ACC112 (cell line): Measurements from ENCODE around the gene CXCL13.
"Not testable (repeated sequence)": the region's sequence is repeated elsewhere in the genome, so short reads cannot be mapped to it uniquely, and the experiment has no call there.

Experiments
- H2AFZ ChIP-seq: fragments of 200-600 bp; sonication (generic); one replicate; pipeline ENCODE4 v1.6.0; 2017; ENCODE audit warnings: antibody characterized with exemption, low read length; ENCODE audit not compliant: unreplicated experiment
- H3K27ac ChIP-seq: fragments of 200-600 bp; sonication (generic); 2 replicates; pipeline ENCODE4 v1.5.1; 2014; ENCODE audit warnings: low read depth, mild to moderate bottlenecking, antibody characterized with exemption, low read length, moderate library complexity
- H3K27me3 ChIP-seq: fragments of 200-600 bp; sonication (generic); 2 replicates; pipeline ENCODE4 v1.6.1; 2014; ENCODE audit warnings: mild to moderate bottlenecking, antibody characterized with exemption, low read length, moderate library complexity, mixed read lengths; ENCODE audit not compliant: insufficient read depth
- H3K36me3 ChIP-seq: fragments of 200-600 bp; sonication (generic); 2 replicates; pipeline ENCODE4 v1.6.1; 2016; ENCODE audit warnings: mild to moderate bottlenecking, antibody characterized with exemption, low read length, moderate library complexity, mixed read lengths; ENCODE audit not compliant: insufficient read depth
- H3K4me1 ChIP-seq: fragments of 200-600 bp; sonication (generic); one replicate; pipeline ENCODE4 v1.6.1; 2016; ENCODE audit warnings: low read length, mixed read lengths; ENCODE audit not compliant: insufficient read depth, unreplicated experiment, control insufficient read depth
- H3K4me3 ChIP-seq: fragments of 200-600 bp; sonication (generic); 2 replicates; pipeline ENCODE4 v1.5.1; 2014; ENCODE audit warnings: mild to moderate bottlenecking, low read depth, low read length
- H3K79me2 ChIP-seq: fragments of 200-600 bp; sonication (generic); one replicate; pipeline ENCODE4 v1.6.0; 2016; ENCODE audit warnings: low read length; ENCODE audit not compliant: control insufficient read depth, unreplicated experiment, insufficient read depth

Gene CXCL13, protein sequence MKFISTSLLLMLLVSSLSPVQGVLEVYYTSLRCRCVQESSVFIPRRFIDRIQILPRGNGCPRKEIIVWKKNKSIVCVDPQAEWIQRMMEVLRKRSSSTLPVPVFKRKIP

DNA sequence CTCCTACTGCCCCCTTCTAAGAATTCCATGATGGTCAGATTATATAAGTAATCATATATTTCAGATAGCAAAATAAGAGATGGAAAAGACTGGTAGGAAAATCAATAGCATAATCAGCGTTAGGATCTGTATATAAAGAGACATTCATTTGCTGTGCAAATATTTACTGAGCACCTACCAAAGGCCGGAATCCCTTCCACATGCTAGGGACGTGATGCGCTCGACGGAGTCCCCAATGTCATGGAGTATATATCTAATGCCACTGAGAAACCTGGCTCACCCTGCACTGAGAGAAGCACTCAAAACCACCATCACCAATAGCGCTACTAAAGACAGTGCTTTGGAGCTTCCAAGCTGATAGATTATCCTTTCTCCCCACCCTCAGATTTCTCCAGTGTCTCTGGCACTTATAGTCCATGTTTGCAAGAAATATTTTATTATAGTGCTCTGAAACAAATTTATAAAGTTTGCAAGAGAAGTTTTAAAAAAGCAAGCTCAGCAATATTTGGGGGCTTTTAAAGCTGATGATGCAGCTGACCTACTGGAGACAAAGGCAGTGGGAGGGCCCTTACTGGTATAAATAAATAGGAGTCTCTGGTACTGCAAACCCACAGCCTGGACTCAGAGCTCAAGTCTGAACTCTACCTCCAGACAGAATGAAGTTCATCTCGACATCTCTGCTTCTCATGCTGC lies at the start of gene CXCL13:
Gene CXCL13 (plus strand): TSS at position 611 of the 693 bp plus-strand sequence. CDS start 46 bp downstream, at position 657.
- no peak within 1 kb of the TSS for H3K27ac ChIP-seq
- H3K4me1 ChIP-seq = no peaks in the 10 kb centered on the region
- H3K4me3 ChIP-seq = no peak within 1 kb of the TSS
- H2AFZ ChIP-seq = no peak within 1 kb of the TSS
- no peaks in the 10 kb centered on the region for H3K79me2 ChIP-seq
- no peaks in the 10 kb centered on the region for H3K36me3 ChIP-seq
- peaks cover 46% of the 10 kb centered on the region for H3K27me3 ChIP-seq

DNA sequence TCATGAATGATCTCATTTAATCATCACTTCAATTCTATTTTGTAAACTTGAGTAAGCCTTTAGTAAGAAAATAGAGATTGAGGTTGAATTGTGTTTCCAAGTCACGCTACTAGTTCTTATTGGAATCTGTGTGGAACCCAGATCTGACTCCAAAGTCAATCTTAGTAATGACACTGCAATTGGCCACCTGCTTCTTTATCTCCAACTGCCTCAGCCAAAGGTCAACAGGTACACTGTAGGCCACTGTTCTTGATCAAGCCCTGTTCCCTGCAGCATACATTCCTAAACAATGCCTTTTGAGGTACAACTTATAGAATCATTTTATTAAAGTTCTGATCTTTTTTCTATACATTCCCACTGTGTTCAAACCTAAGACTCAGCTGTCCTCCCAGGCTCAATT lies 45.5 kb upstream of the CXCL13 start:
- Histone ChIP-seq H3K79me2 (no peaks in the 10 kb centered on the region), H2AFZ (no peak overlapping the region), H3K4me1 (peaks cover 12% of the 10 kb centered on the region), H3K4me3 (no peak overlapping the region), H3K27me3 (no peaks in the 10 kb centered on the region), H3K36me3 (no peaks in the 10 kb centered on the region), H3K27ac (no peak overlapping the region)

DNA sequence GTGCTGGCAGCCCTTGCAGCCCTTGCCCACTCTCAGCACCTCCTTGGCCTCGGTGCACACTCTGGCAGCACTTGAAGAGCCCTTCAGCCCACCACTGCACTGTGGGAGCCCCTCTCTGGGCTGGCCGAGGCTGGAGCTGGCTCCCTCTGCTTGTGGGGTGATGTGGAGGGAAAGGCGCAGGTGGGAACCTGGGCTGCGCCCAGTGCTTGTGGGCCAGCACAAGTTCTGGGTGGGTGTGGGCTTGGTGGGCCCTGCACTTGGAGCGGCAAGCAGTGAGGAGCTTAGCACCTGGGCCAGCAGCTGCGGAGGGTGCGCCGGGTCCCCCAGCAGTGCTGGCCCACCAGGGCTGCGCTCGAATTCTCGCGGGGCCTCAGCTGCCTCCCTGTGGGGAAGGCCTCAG lies 43.9 kb upstream of the CXCL13 start:
- not testable (repeated sequence) for H3K4me3 ChIP-seq, H3K36me3 ChIP-seq, H2AFZ ChIP-seq, H3K27me3 ChIP-seq, H3K79me2 ChIP-seq, H3K27ac ChIP-seq
- peaks cover 12% of the 10 kb centered on the region for H3K4me1 ChIP-seq

DNA sequence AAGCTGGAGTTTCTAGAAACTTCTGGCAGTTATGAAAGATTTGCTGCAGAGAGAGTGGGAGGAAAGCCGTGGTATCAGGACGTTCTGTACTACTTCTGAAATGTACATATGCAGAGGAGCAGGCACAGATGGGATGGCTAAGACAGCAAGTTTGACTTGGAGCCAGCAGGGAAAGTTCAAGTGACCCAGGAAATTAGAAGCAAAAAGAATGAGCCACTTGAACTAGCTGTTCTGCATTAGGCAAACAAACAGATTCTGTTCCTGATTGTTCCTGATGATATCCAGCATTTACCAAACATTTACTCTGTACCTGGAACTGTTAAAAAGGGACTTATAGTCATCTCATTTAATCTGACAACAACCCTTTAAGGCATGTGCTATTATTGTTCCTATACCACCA lies 41.4 kb upstream of the CXCL13 start:
- Histone ChIP-seq H2AFZ (no peak overlapping the region), H3K4me1 (peaks cover 12% of the 10 kb centered on the region), H3K36me3 (no peaks in the 10 kb centered on the region), H3K4me3 (no peak overlapping the region), H3K27ac (peak overlapping the region; percentile 20; the same call in 1 of the 2 replicates), H3K79me2 (no peaks in the 10 kb centered on the region), H3K27me3 (peaks cover 16% of the 10 kb centered on the region; the same call in 1 of the 2 replicates)

DNA sequence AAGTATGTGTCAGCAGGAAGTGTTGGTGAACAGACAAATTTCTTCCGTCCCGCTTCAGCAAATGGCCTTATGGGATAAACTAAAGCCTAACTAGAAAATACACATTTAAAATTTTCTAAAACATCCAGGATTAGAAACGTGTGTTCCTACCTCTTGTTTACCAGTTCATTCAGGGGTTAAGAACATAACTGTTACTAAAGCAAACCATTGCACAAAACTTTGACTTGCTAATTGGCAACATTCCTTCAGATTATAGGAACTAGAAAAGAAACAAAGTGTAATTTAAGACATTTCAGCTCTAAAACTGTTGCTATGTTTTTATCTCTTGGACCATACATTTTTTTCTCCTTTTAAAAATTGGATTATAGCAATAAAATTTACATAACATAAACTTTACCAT lies 39.5 kb upstream of the CXCL13 start:
- Histone ChIP-seq H2AFZ (no peak overlapping the region), H3K36me3 (no peaks in the 10 kb centered on the region), H3K4me3 (no peak overlapping the region), H3K27me3 (peaks cover 18% of the 10 kb centered on the region; the same call in 1 of the 2 replicates), H3K27ac (no peak overlapping the region), H3K79me2 (no peaks in the 10 kb centered on the region), H3K4me1 (peaks cover 12% of the 10 kb centered on the region)

DNA sequence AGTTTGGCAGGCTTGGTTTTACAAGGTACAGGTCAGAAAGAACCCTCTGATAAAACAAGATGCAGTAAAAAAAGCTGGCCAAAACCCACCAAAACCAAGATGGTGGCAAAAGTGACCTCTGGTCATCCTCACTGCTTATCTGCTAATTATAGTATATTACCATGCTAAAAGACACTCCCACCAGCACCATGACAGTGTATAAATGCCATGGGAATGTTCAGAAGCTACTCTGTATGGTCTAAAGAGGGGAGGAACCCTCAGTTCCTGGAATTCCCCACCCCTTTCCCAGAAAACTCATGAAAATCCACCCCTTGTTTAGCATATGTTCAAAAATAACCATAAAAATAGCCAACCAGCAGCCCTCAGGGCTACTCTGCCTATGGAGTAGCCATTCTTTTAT lies 38.1 kb upstream of the CXCL13 start:
- Histone ChIP-seq H3K4me3 (no peak overlapping the region), H2AFZ (no peak overlapping the region), H3K27me3 (peaks cover 18% of the 10 kb centered on the region; the same call in 1 of the 2 replicates), H3K4me1 (peaks cover 12% of the 10 kb centered on the region), H3K27ac (no peak overlapping the region), H3K79me2 (no peaks in the 10 kb centered on the region), H3K36me3 (no peaks in the 10 kb centered on the region)

DNA sequence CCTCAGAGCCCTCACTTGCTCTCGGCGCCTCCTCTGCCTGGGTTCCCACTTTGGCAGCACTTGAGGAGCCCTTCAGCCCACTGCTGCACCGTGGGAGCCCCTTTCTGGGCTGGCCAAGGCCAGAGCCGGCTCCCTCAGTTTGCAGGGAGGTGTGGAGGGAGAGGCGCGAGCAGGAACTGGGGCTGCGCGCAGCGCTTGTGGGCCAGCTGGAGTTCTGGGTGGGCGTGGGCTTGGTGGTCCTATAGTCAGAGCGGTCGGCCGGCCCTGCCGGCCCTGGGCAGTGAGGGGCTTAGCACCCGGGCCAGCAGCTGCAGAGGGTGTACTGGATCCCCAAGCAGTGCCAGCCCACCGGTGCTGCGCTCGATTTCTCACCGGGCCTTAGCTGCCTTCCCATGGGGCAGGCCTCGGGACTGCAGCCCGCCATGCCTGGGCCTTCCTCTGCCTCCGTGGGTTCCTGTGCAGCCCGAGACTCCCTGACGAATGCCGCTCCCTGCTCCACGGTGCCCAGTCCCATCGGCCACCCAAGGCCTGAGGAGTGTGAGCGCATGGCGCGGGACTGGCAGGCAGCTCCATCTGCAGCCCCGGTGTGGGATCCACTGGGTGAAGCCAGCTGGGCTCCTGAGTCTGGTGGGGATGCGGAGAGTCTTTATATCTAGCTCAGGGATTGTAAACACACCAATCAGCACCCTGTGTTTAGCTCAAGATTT lies 35.0 kb upstream of the CXCL13 start:
- H3K79me2 ChIP-seq, H3K4me1 ChIP-seq, H3K4me3 ChIP-seq, H3K27ac ChIP-seq, H2AFZ ChIP-seq, H3K36me3 ChIP-seq: not testable (repeated sequence)
- peaks cover 18% of the 10 kb centered on the region; the same call in 1 of the 2 replicates for H3K27me3 ChIP-seq

DNA sequence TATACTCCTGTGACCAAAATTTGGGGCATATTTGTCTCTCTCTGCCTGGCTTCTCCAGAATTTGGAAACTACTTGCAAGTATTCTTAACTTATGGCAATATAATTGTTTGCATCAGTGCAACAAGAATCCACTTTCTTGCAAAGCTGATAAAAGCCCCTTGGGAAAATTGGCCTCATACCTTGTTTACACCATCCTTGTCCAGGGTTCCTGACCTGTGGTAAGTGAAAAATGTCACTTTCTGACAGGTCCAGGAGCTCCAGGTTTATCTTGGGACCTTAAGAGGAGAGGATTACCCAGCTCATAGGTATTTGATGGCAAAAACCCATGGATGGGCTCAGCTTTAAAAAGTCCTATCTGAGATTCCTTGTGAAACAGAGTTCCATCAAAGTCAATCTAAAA lies 29.3 kb upstream of the CXCL13 start:
- Histone ChIP-seq H3K27ac (no peak overlapping the region), H3K79me2 (no peaks in the 10 kb centered on the region), H3K27me3 (no peaks in the 10 kb centered on the region), H3K36me3 (no peaks in the 10 kb centered on the region), H2AFZ (no peak overlapping the region), H3K4me1 (peaks cover 20% of the 10 kb centered on the region), H3K4me3 (no peak overlapping the region)

DNA sequence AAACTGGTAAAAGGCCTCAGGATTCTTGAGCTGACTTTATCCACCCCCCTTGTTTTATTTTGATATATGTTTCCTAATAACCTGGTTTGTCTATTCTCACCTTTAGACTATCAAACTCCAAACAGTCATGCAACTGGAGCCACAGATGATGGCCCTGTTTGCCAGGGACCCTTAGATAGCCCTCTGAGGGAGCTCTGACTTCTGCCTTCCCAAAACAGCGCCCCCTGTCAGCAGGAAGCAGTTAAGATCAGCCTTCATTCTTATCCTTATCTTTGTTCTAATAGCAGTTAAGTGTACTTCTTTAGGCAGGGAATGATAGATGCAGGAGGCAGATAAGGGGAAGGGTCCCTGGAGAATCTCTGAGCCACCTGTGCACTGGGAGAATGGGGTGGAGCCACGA lies 27.5 kb upstream of the CXCL13 start:
- H3K27me3 ChIP-seq = no peaks in the 10 kb centered on the region
- no peaks in the 10 kb centered on the region for H3K36me3 ChIP-seq
- peaks cover 34% of the 10 kb centered on the region for H3K4me1 ChIP-seq
- no peak overlapping the region for H3K27ac ChIP-seq
- no peaks in the 10 kb centered on the region for H3K79me2 ChIP-seq
- H3K4me3 ChIP-seq = no peak overlapping the region
- H2AFZ ChIP-seq = no peak overlapping the region

DNA sequence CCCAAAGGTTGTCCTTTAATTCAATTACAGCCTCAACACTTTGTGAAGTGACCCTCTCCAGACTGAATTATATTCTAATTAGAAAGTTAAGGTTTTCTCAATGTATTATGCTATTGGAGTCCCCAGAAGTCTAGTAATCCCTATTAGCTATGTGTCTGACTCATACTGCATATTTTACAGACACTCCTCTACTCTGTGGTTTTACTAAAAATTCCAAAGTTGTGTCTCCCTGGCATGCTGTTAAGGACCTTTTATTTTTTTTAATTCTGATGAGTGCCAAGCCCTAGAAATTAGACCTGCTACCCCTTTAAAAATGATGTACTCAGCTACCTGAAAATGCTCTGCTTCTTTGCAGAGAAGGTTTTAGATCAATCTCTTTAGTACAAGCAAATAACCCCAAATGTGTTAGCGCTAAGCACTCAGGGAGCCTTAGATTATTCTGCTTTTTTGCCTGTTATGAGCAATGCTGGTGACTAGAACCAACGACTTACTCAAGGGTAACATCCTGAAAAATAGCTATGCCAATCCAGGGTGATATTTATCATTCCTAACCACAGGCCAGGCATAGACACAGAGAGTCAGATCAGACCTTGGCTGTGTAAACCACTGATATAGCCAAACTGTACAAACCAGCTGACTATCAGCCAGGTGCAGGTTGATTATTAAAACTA lies 26.1 kb upstream of the CXCL13 start:
- no peak overlapping the region for H2AFZ ChIP-seq

More for the DNA sequence above, 26.1 kb upstream of the CXCL13 start:
- Histone ChIP-seq H3K4me3 (0 out of 2 replicates have a peak overlapping the region, but pooled peaks have one; percentile 3), H3K4me1 (peaks cover 34% of the 10 kb centered on the region), H3K27ac (peak overlapping the region; percentile 60), H3K27me3 (no peaks in the 10 kb centered on the region), H3K79me2 (no peaks in the 10 kb centered on the region), H3K36me3 (no peaks in the 10 kb centered on the region)
